Left lung (tissue), 10 donors: ENCODE data around the gene TRIM9. TPM values are rescaled to one million over a fixed set of nuclear protein-coding genes. Genes with fewer than 3 reads are reported as not detected.

ENCODE experiments used
- ATAC-seq: fragments of 200-7000 bp; cut with Tn5 transposase; one replicate; pipeline ENCODE4 v1.9.1; 2020; ENCODE audit warnings: moderate library complexity
- DNase-seq, 4 donors: peaks; one replicate each; pipeline ENCODE4 v3.0.0-alpha.2; 2013 to 2020
- H3K27ac ChIP-seq, 2 donors: fragments of 200-600 bp; sonication (generic) in 1 of 2; one replicate each; pipeline versions ENCODE4 v1.5.0 to v1.8.0; 2020 to 2021
- H3K27me3 ChIP-seq, 2 donors: fragments of 200-600 bp; sonication (generic) in 1 of 2; one replicate each; pipeline versions ENCODE4 v1.5.0 to v1.8.0; 2020 to 2021
- H3K36me3 ChIP-seq, 2 donors: fragments of 200-600 bp; sonication (generic) in 1 of 2; one replicate each; pipeline versions ENCODE4 v1.5.0 to v1.8.0; 2020 to 2021
- H3K4me1 ChIP-seq, 2 donors: fragments of 200-600 bp; one replicate each; pipeline ENCODE4 v1.8.0; 2021
- H3K4me3 ChIP-seq, 2 donors: fragments of 200-600 bp; sonication (generic) in 1 of 2; one replicate each; pipeline versions ENCODE4 v1.5.0 to v1.8.0; 2020 to 2021; ENCODE audit warnings: mild to moderate bottlenecking in 1 of 2
- H3K9me3 ChIP-seq, 2 donors: fragments of 200-600 bp; sonication (generic) in 1 of 2; one replicate each; pipeline versions ENCODE4 v1.5.0 to v1.8.0; 2020 to 2021
- intact Hi-C, 2 donors: fragments of 100-400 bp; cut with DNase I; formaldehyde crosslinking; loops; one replicate each; pipeline versions ENCODE4 v1.11.2 to v1.14.2; 2022
- polyA plus RNA-seq, 6 donors: library from polyadenylated mRNA; unstranded; fragments of 120-200 nt; gene quantifications; one replicate each; pipeline ENCODE4 v1.2.1, GENCODE V29; 2013; ENCODE audit not compliant: insufficient read length in 6 of 6
- total RNA-seq, 2 donors: library from RNA; stranded (reverse); fragmentation: NEBNext Ultra II Directional; extraction: Animal tissue kit (Norgen Biotek cat#: 25700); gene quantifications; one replicate each; pipeline ENCODE4 v1.2.1, GENCODE V29; 2021
- TF ChIP-seq, protein P1 (sequence below), 2 donors: fragments of 200-600 bp; sonication (generic) in 1 of 2; IDR thresholded peaks; one replicate each; pipeline versions ENCODE4 v1.5.0 to v1.8.0; 2021; ENCODE audit warnings: antibody characterized with exemption in 2 of 2
- donor health status: DM: no; HTN: yes; CAD: no.
- donor health status: DM: no; HTN: no; CAD: no.

TRIM9 gene
- total and polyA plus RNA-seq, 8 donors: 0.47 to 1.4 (median 1.0) TPM

DNA sequence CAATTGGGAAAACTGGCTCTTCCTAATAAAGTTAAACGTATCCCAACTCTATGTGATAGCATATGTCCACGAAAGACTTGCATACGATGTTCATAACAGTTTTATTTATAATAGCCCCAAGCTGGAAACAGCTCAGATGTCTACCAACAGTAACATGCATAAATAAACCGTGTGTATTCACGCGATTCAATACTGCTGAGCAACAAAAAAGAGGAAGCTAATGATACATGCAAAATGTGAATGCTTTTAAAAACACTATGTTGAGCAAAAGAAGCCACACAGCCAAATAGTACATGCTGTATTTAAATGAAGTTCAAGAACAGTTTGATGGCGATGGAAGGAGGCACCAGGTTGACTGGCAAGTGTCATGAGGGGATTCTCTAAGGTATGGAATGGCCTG lies 55.7 kb downstream of the TRIM9 start:
- ATAC-seq (no peak), DNase-seq (no peak)
- Histone ChIP-seq H3K36me3 (no peaks in the 10 kb centered on the region), H3K4me1 (no peaks in the 10 kb centered on the region), H3K9me3 (no peaks in the 10 kb centered on the region), H3K27ac (no peak overlapping the region), H3K4me3 (no peak overlapping the region), H3K27me3 (no peaks in the 10 kb centered on the region)
- TF ChIP-seq, protein P1, sequence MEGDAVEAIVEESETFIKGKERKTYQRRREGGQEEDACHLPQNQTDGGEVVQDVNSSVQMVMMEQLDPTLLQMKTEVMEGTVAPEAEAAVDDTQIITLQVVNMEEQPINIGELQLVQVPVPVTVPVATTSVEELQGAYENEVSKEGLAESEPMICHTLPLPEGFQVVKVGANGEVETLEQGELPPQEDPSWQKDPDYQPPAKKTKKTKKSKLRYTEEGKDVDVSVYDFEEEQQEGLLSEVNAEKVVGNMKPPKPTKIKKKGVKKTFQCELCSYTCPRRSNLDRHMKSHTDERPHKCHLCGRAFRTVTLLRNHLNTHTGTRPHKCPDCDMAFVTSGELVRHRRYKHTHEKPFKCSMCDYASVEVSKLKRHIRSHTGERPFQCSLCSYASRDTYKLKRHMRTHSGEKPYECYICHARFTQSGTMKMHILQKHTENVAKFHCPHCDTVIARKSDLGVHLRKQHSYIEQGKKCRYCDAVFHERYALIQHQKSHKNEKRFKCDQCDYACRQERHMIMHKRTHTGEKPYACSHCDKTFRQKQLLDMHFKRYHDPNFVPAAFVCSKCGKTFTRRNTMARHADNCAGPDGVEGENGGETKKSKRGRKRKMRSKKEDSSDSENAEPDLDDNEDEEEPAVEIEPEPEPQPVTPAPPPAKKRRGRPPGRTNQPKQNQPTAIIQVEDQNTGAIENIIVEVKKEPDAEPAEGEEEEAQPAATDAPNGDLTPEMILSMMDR (IDR thresholded peaks at IDR 0.05): no peak
- intact Hi-C loops: no loop called here

DNA sequence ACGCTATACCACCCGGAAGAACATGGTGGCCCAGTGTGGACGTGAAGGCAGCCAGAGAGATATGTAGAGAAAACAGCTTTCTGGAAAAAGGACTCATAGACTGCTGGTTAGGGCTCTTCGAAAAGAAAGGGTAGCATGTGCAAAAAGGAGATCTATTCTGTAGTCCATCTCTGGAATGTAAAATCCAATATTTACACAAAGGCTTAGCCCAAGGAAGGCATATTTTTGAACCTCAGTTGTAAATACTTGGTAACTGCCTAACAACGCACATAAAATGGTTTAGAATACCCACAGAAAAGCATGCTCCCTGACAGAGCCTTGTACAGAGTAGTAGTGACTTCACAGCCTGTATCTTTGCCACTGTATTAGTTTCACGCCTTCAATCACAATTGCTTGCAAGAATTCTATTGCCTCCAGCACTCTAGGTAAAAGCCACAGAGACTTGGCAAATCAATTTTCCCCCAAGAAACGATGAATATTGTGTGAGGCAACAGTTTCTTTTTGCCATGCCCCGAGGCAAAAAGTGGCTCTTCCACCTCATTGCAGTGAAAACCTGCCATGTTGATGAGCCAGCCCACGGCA lies 59.2 kb downstream of the TRIM9 start:
- Histone ChIP-seq H3K9me3 (no peaks in the 10 kb centered on the region), H3K4me1 (no peaks in the 10 kb centered on the region), H3K27ac (no peak overlapping the region), H3K27me3 (no peaks in the 10 kb centered on the region), H3K36me3 (no peaks in the 10 kb centered on the region), H3K4me3 (no peak overlapping the region)
- intact Hi-C loops: no loop called here
- ATAC-seq: no peak
- DNase-seq: no peak
- TF ChIP-seq, protein P1 (IDR thresholded peaks at IDR 0.05): no peak

DNA sequence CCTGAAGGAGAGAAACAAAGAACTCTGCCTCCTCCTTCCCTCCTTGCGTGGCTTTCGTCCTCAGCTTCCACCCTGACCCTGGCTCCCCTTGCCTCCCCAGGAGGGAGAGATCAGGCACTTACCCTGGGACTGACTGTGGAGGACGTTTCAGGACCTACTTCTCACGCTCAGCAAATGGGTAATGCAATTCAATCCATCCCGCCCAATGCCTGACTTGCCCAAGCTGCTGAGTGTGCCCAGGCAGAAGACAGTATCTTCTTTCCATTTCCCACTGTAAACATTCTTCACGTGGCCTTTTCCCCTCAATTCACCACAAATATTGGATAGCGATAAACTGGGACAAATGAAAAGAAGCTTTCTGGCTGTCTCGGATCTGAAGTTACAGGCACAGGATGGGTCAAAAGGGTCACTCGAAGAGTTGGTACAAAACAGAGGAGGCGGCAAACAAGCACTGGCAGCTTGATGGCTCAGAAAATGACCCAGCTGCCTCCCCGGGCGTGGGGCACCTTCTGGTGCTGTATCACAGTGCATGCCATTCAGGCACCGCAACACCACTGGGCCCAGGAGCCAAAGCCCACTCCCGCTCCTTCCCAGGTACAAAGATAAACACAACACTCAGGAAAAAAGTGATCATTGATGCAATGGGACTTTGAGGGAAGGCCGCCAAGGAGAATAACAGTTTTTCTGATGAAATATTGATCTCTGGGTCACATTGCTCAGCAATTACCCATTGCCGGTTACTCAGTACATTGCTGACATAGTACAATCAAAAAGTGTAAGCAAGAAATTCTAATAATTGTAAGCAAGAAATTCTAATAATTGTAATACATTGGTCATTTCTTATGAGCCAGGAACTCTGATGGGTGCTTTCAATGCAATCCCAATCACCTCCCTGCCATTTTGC lies 65.8 kb downstream of the TRIM9 start:
- Histone ChIP-seq H3K4me3 (no peak overlapping the region), H3K36me3 (no peaks in the 10 kb centered on the region), H3K27me3 (no peaks in the 10 kb centered on the region), H3K27ac (no peak overlapping the region), H3K4me1 (no peaks in the 10 kb centered on the region), H3K9me3 (no peaks in the 10 kb centered on the region)
- TF ChIP-seq, protein P1 (IDR thresholded peaks at IDR 0.05): no peak
- intact Hi-C loops: no loop called here
- ATAC-seq (no peak), DNase-seq (peak in 1 of 4 donors; percentile 34)

DNA sequence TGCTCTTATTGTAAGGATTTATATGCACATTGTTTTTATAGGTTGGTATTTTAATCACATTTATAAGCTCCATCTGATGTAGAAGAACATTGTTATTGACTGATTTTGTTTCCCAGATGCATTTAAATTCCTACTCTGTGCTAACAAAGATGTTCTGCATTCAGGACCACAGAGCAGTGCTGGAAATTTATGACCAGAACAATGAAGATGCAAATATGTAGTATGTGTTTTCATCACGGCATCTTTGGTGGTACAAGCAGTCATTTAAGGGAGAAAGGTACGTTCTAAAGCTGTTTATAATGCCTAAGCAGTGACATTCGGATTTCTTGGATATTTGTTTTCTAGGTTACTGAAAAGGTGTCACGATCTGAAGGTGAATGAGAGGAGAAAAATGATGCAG lies 66.5 kb downstream of the TRIM9 start:
- H3K27ac ChIP-seq: no peak overlapping the region
- TF ChIP-seq, protein P1 (IDR thresholded peaks at IDR 0.05): no peak
- no peaks in the 10 kb centered on the region for H3K27me3 ChIP-seq
- no peaks in the 10 kb centered on the region for H3K36me3 ChIP-seq
- DNase-seq (no peak), ATAC-seq (no peak)
- intact Hi-C loops: no loop called here
- H3K4me1 ChIP-seq: no peaks in the 10 kb centered on the region
- H3K9me3 ChIP-seq: no peaks in the 10 kb centered on the region
- H3K4me3 ChIP-seq: no peak overlapping the region

DNA sequence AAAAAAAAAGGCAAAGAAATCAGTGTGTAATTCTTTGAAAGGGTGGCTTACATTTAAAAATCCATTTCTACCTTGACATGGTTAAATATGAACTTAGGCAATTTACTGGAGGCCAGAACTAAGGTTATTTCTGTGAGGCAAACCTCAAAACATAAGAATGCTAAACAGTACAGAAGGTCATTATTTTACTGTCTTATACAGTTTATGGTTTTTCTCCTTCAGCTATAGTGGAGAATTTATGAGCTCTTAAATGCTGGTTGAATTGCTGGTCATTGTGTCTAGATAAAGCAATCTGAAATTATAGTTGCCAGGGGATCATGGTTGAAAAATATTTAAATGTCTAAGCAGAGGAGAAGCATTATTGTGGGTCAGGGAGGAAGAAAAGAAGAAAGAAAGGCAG lies 70.5 kb downstream of the TRIM9 start:
- H3K27me3 ChIP-seq: no peaks in the 10 kb centered on the region
- TF ChIP-seq, protein P1 (IDR thresholded peaks at IDR 0.05): no peak
- intact Hi-C loops: no loop called here
- ATAC-seq: no peak
- H3K4me1 ChIP-seq: no peaks in the 10 kb centered on the region
- DNase-seq: no peak
- no peak overlapping the region for H3K27ac ChIP-seq
- H3K36me3 ChIP-seq: no peaks in the 10 kb centered on the region
- no peaks in the 10 kb centered on the region for H3K9me3 ChIP-seq
- H3K4me3 ChIP-seq: no peak overlapping the region
